GM23338 (cell line): Measurements from ENCODE around the gene RIMKLB.
A peak's percentile ranks its signal among the peaks of the same experiment; 100 is the strongest.

Experiments
- CREB1 ChIP-seq: fragments of 250-450 bp; sonication (Bioruptor Pico); IDR thresholded peaks from 2 replicates; pipeline ENCODE4 v1.5.0; 2020; ENCODE audit warnings: low read depth, mild to moderate bottlenecking, moderate library complexity
- EZH2 ChIP-seq: fragments of 200-600 bp; sonication (generic); IDR thresholded peaks from one replicate; pipeline ENCODE4 v1.8.0; 2017; ENCODE audit warnings: antibody characterized with exemption, mild to moderate bottlenecking, low read depth; ENCODE audit not compliant: unreplicated experiment
- EZH2phosphoT487 ChIP-seq: fragments of 200-600 bp; sonication (generic); IDR thresholded peaks from one replicate; pipeline ENCODE4 v1.8.1; 2018; ENCODE audit warnings: antibody characterized with exemption; ENCODE audit not compliant: unreplicated experiment
- JUNB ChIP-seq: IDR thresholded peaks from one replicate; pipeline ENCODE4 v1.6.1; 2016; ENCODE audit warnings: antibody characterized with exemption; ENCODE audit not compliant: unreplicated experiment
- POLR2AphosphoS5 ChIP-seq: IDR thresholded peaks from 2 replicates; pipeline ENCODE4 v1.6.1; 2016; ENCODE audit warnings: antibody characterized with exemption, low read depth
- STAT1 ChIP-seq: IDR thresholded peaks from one replicate; pipeline ENCODE4 v1.6.1; 2016; ENCODE audit warnings: antibody characterized with exemption; ENCODE audit not compliant: unreplicated experiment
- ZNF114 ChIP-seq: fragments of 250-450 bp; sonication (Bioruptor Pico); IDR thresholded peaks from 2 replicates; pipeline ENCODE4 v1.5.0; 2020; ENCODE audit warnings: mild to moderate bottlenecking, moderate library complexity
- ZNF331 ChIP-seq: fragments of 250-450 bp; sonication (Bioruptor Pico); IDR thresholded peaks from 2 replicates; pipeline ENCODE4 v1.5.0; 2020; ENCODE audit warnings: low read depth, mild to moderate bottlenecking, moderate library complexity
- TF ChIP-seq, protein P1 (sequence below), 2 experiments: fragments of 200-600 bp in 1 of 2; sonication (generic) in 1 of 2; conservative IDR thresholded peaks; 2 replicates each; pipeline versions ENCODE4 v1.5.1 to v1.6.1; 2016 to 2017; ENCODE audit warnings: antibody characterized with exemption in 2 of 2, low read depth in 2 of 2, mild to moderate bottlenecking in 2 of 2, moderate library complexity in 1 of 2
- TF ChIP-seq, protein P2 (sequence below): IDR thresholded peaks from one replicate; pipeline ENCODE4 v1.6.1; 2018; ENCODE audit warnings: antibody characterized with exemption; ENCODE audit not compliant: unreplicated experiment
- TF ChIP-seq, protein P3 (sequence below): IDR thresholded peaks from 2 replicates; pipeline ENCODE4 v1.6.1; 2016; ENCODE audit warnings: antibody characterized with exemption

DNA sequence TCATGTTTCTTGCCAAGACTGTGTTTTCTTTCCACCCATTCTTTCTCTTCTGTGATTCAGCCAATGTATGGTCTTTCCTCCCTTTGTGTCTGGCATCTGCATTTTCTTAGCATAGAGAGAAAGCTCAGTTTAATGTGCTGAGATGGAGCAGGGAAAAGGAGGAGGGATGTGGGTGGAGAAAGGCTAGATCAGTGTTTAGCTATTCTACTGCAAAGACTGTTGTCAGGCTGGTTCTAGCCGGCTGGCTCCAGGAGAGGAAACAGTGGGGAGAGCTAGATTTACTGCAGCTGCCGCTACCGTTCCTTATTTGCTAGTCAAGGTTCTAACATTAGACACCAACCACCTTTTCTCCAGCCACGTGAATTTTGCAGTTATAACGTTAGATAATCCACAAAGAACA, 5.2 kb upstream of the RIMKLB start:
- TF ChIP-seq, protein P1, sequence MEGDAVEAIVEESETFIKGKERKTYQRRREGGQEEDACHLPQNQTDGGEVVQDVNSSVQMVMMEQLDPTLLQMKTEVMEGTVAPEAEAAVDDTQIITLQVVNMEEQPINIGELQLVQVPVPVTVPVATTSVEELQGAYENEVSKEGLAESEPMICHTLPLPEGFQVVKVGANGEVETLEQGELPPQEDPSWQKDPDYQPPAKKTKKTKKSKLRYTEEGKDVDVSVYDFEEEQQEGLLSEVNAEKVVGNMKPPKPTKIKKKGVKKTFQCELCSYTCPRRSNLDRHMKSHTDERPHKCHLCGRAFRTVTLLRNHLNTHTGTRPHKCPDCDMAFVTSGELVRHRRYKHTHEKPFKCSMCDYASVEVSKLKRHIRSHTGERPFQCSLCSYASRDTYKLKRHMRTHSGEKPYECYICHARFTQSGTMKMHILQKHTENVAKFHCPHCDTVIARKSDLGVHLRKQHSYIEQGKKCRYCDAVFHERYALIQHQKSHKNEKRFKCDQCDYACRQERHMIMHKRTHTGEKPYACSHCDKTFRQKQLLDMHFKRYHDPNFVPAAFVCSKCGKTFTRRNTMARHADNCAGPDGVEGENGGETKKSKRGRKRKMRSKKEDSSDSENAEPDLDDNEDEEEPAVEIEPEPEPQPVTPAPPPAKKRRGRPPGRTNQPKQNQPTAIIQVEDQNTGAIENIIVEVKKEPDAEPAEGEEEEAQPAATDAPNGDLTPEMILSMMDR (conservative IDR thresholded peaks at IDR 0.05; ENCODE audit: low read depth in 2 of 2), result no peak
- TF ChIP-seq POLR2AphosphoS5 (0 out of 2 replicates have a peak, but pooled peaks have one; percentile 14), ZNF331 (CRISPR knock-in tag) (no peak), CREB1 (no peak), EZH2 (no peak), STAT1 (no peak), EZH2phosphoT487 (no peak), JUNB (no peak), ZNF114 (no peak)
- TF ChIP-seq, protein P2, sequence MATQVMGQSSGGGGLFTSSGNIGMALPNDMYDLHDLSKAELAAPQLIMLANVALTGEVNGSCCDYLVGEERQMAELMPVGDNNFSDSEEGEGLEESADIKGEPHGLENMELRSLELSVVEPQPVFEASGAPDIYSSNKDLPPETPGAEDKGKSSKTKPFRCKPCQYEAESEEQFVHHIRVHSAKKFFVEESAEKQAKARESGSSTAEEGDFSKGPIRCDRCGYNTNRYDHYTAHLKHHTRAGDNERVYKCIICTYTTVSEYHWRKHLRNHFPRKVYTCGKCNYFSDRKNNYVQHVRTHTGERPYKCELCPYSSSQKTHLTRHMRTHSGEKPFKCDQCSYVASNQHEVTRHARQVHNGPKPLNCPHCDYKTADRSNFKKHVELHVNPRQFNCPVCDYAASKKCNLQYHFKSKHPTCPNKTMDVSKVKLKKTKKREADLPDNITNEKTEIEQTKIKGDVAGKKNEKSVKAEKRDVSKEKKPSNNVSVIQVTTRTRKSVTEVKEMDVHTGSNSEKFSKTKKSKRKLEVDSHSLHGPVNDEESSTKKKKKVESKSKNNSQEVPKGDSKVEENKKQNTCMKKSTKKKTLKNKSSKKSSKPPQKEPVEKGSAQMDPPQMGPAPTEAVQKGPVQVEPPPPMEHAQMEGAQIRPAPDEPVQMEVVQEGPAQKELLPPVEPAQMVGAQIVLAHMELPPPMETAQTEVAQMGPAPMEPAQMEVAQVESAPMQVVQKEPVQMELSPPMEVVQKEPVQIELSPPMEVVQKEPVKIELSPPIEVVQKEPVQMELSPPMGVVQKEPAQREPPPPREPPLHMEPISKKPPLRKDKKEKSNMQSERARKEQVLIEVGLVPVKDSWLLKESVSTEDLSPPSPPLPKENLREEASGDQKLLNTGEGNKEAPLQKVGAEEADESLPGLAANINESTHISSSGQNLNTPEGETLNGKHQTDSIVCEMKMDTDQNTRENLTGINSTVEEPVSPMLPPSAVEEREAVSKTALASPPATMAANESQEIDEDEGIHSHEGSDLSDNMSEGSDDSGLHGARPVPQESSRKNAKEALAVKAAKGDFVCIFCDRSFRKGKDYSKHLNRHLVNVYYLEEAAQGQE, result no peak
- TF ChIP-seq, protein P3, sequence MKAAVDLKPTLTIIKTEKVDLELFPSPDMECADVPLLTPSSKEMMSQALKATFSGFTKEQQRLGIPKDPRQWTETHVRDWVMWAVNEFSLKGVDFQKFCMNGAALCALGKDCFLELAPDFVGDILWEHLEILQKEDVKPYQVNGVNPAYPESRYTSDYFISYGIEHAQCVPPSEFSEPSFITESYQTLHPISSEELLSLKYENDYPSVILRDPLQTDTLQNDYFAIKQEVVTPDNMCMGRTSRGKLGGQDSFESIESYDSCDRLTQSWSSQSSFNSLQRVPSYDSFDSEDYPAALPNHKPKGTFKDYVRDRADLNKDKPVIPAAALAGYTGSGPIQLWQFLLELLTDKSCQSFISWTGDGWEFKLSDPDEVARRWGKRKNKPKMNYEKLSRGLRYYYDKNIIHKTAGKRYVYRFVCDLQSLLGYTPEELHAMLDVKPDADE, result no peak
